Measurements from ENCODE around the gene BST2. TPM values are rescaled to one million over a fixed set of nuclear protein-coding genes. Genes with fewer than 3 reads are reported as not detected.
A peak's percentile ranks its signal among the peaks of the same experiment; 100 is the strongest.

BST2 gene
- total RNA-seq, 6 donors from 2014 or later: 30.4 to 197 (median 74.1) TPM

GRCh38 chr19:17401628-17402027 is 3.8 kb downstream of the BST2 start:
- Histone ChIP-seq H3K27ac (peak overlapping the region in 2 of 4 donors; percentile 30 to 32), H3K4me1 (peaks cover 25 to 44% (median 32%) of the 10 kb centered on the region in 4 donors)
- TF ChIP-seq, protein P1, sequence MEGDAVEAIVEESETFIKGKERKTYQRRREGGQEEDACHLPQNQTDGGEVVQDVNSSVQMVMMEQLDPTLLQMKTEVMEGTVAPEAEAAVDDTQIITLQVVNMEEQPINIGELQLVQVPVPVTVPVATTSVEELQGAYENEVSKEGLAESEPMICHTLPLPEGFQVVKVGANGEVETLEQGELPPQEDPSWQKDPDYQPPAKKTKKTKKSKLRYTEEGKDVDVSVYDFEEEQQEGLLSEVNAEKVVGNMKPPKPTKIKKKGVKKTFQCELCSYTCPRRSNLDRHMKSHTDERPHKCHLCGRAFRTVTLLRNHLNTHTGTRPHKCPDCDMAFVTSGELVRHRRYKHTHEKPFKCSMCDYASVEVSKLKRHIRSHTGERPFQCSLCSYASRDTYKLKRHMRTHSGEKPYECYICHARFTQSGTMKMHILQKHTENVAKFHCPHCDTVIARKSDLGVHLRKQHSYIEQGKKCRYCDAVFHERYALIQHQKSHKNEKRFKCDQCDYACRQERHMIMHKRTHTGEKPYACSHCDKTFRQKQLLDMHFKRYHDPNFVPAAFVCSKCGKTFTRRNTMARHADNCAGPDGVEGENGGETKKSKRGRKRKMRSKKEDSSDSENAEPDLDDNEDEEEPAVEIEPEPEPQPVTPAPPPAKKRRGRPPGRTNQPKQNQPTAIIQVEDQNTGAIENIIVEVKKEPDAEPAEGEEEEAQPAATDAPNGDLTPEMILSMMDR (IDR thresholded peaks at IDR 0.05): no peak
- TF ChIP-seq EP300 (IDR thresholded peaks at IDR 0.05): no peak
- TF ChIP-seq POLR2AphosphoS5 (IDR thresholded peaks at IDR 0.05): no peak
- TF ChIP-seq POLR2A (IDR thresholded peaks at IDR 0.05): no peak

GRCh38 chr19:17398902-17399527 is 6.4 kb downstream of the BST2 start:
- 49 to 51% methylated on average over 8 of the region's 8 CpGs for WGBS, 2 donors
- TF ChIP-seq, protein P1 (IDR thresholded peaks at IDR 0.05): no peak
- TF ChIP-seq EP300 (IDR thresholded peaks at IDR 0.05) (no peak), POLR2AphosphoS5 (IDR thresholded peaks at IDR 0.05) (no peak), POLR2A (IDR thresholded peaks at IDR 0.05) (no peak)
- peaks cover 0 to 9% (median 1%) of the 10 kb centered on the region in 4 donors for H3K36me3 ChIP-seq

More at GRCh38 chr19:17401628-17402027, 3.8 kb downstream of the BST2 start:
- Histone ChIP-seq H3K9me3 (no peaks in the 10 kb centered on the region), H3K36me3 (peaks cover 0 to 9% (median 1%) of the 10 kb centered on the region in 4 donors), H3K4me3 (no peak overlapping the region), H3K27me3 (no peaks in the 10 kb centered on the region)
- ATAC-seq (ENCODE audit: low FRiP score in 2 of 2) (no peak), DNase-seq (no peak)
- 67 to 70% methylated on average over 6 of the region's 6 CpGs for WGBS, 2 donors

DNA sequence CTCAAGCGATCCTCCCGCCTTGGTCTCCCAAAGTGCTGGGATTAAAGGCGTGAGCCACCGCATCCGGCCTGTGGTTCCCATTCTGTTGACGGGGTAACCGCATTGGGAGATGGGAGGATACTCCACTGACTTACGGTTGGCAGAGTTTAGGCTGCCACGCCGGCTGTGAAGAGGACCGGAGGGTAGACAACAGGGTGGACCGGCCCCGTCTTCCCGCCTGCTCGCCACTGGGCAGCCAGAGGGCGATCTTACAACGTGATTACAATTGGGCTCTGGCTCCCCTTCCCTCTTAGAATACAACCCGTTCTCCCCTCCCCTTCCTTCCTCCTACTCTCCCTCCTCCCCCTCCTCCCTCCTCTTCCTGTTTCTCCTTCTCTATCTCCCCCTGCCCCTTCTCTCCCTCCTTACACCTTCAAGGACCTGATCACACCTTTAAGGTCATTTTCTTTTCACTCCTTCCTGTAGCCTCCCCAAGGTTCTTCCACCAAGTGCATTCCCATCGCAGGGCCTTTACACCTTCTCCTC is 10.5 kb downstream of the BST2 start:
- H3K9me3 ChIP-seq: no peaks in the 10 kb centered on the region
- H3K27ac ChIP-seq: peak overlapping the region in 2 of 4 donors; percentile 22 to 49
- WGBS, 2 donors: 20 to 22% methylated on average over 17 to 18 of the region's 19 CpGs
- TF ChIP-seq, protein P1 (IDR thresholded peaks at IDR 0.05): peak; percentile 54 to 84 (median 68)
- no peak for TF ChIP-seq POLR2A (IDR thresholded peaks at IDR 0.05)
- ATAC-seq (ENCODE audit: low FRiP score in 2 of 2) (peak in 1 of 2 donors; percentile 75), DNase-seq (peak; percentile 56 to 87)
- no peak overlapping the region for H3K4me3 ChIP-seq
- peaks cover 0 to 8% (median 1%) of the 10 kb centered on the region in 4 donors for H3K27me3 ChIP-seq
- peaks cover 0 to 4% (median 1%) of the 10 kb centered on the region in 4 donors for H3K36me3 ChIP-seq
- peaks cover 15 to 33% (median 26%) of the 10 kb centered on the region in 4 donors for H3K4me1 ChIP-seq

More at GRCh38 chr19:17398902-17399527, 6.4 kb downstream of the BST2 start:
- Histone ChIP-seq H3K4me3 (no peak overlapping the region), H3K4me1 (peaks cover 17 to 30% (median 19%) of the 10 kb centered on the region in 4 donors), H3K27ac (peak overlapping the region in 2 of 4 donors; percentile 40 to 42), H3K27me3 (peaks cover 0 to 1% (median 0%) of the 10 kb centered on the region in 4 donors), H3K9me3 (no peaks in the 10 kb centered on the region)
- DNase-seq: no peak
- no peak for ATAC-seq (ENCODE audit: low FRiP score in 2 of 2)

- Histone ChIP-seq H3K36me3 (peaks cover 0 to 2% (median 0%) of the 10 kb centered on the region in 4 donors), H3K4me1 (peaks cover 15 to 33% (median 26%) of the 10 kb centered on the region in 4 donors), H3K27me3 (peaks cover 0 to 8% (median 1%) of the 10 kb centered on the region in 4 donors), H3K4me3 (no peak within 1 kb of the TSS), H3K9me3 (no peaks in the 10 kb centered on the region), H3K27ac (peak within 1 kb of the TSS in 2 of 4 donors; percentile 5 to 22)
- DNase-seq (peak in 1 of 2 donors; percentile 70), ATAC-seq (ENCODE audit: low FRiP score in 2 of 2) (no peak)
- 60% methylated on average over 27 of the region's 41 CpGs; no CpG with 5 or more reads in 1 of the 2 donors for WGBS, 2 donors
- no peak for TF ChIP-seq POLR2A (IDR thresholded peaks at IDR 0.05)
- no peak for TF ChIP-seq POLR2AphosphoS5 (IDR thresholded peaks at IDR 0.05)
- TF ChIP-seq EP300 (IDR thresholded peaks at IDR 0.05): no peak
- TF ChIP-seq, protein P1 (IDR thresholded peaks at IDR 0.05): no peak
Observed at GRCh38 chr19:17393914-17394313, 11.5 kb downstream of the BST2 start, which contains the start of gene CCDC194. Gene CCDC194, minus strand, starts transcription at chr19:17394196. Its CDS starts 38 bp downstream, at chr19:17394158.

Measured in upper lobe of left lung (tissue), 6 donors.